Measurements from ENCODE around the gene SLCO2B1.
A peak's percentile ranks its signal among the peaks of the same experiment; 100 is the strongest.

The SLCO2B1 gene

GRCh38 chr11:75193711-75194110 lies 42.8 kb downstream of the SLCO2B1 start:
- DNase-seq (ENCODE audit: low spot score) = no peak

- DNase-seq (ENCODE audit: low spot score) = no peak
These were observed 43.2 kb downstream of the SLCO2B1 start for GRCh38 chr11:75194147-75194546.

DNA sequence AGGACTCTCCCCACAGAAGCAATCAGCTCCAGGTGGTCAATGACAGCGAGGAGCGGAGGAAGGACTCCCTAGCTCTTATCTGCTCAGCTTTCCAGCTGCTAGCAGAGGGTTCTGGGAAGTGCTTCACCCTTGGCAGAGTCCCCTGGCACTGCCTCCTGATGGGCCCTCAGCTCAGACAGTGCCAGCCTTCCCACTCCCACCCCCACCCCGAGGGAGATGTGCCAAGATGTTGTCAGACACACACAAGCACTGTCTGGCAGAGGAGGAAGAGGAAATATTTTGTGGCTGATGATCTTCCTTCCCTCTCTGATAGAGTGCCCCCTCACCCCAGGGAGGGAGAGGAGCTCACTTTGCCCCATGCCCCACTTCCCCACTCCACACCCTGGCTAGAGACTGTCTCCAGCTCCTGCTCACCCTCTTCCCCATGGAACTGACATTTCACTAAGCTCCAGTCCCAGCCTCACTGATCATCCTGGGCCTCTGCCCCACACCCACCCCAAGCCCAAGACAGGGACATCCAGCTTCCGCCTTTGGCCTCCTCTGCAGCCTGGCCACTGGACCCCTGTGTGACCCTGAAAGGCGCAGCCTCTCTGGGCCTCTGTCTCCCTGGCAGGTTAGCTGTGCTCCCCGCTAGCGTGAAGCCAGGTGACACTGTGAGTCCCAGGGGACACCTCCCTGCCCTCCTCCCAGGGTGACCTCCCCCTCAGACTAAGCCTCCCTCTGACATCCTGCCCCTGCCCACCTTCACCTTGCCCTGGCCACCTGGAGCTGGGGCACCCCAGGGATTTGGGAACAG lies 44.5 kb downstream of the SLCO2B1 start:
- no peak for DNase-seq (ENCODE audit: low spot score)

- no peak for DNase-seq (ENCODE audit: low spot score)
These were observed 45.5 kb downstream of the SLCO2B1 start for GRCh38 chr11:75196426-75196825.

GRCh38 chr11:75197512-75198277 lies 46.8 kb downstream of the SLCO2B1 start:
- no peak for DNase-seq (ENCODE audit: low spot score)

DNA sequence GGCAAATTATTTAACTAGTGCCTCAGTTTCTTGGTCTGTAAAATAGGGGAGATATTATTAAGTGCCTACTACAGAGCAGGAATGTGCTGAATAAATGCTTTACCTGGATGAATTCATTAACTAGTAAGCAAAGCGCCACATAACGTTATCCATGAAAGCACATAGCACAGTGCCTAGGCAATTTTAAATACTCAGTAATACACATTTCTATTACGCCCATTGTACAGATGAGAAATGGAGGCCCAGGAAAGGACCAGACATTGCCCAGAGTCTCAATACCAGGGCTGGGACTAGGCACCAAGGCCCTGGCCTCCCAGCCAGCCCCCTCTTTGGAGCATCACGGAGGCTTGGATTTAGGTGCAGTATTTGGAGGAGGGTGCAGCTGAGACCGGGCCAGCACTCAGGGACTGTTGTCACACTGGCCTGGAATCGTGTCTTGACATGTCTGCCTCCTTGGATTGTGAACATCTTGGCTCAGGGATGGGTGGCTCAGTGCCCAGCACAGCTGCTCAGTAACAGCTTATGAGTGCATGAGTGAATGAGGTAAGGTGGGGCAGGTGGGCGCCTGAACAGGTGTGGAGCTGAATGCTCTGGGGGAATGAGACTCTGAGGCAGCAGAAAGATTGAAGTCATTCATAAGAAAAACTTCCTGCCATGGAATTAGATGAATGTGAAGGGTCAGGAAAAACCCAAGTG lies 47.5 kb downstream of the SLCO2B1 start:
- no peak for DNase-seq (ENCODE audit: low spot score)

DNA sequence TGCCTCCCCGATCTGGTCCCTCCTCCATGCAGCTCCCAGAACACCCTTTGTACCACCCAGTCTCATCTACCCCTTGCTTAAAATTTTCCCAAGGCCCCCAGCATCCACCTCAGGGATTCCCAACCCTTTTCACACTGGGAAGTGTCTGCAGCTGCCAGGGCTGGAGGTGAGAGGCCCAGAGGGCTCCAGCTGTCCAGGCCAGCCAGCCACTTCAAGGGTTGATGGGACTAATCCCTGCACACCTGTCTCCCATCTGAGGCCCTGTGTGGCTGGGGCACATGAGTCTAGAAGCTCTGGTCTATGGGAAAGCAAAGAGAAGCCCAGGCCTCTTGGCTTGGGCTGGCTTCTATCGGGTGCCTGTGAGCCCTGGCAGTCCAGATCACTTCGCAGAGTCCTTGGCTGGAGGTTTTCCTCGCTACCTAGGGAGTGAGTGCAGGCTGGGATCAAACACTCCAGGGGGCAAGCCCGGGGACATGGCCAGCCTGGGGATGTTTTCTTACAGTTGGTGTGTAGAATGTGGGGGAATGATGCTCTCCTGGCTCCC lies 48.6 kb downstream of the SLCO2B1 start:
- no peak for DNase-seq (ENCODE audit: low spot score)

DNA sequence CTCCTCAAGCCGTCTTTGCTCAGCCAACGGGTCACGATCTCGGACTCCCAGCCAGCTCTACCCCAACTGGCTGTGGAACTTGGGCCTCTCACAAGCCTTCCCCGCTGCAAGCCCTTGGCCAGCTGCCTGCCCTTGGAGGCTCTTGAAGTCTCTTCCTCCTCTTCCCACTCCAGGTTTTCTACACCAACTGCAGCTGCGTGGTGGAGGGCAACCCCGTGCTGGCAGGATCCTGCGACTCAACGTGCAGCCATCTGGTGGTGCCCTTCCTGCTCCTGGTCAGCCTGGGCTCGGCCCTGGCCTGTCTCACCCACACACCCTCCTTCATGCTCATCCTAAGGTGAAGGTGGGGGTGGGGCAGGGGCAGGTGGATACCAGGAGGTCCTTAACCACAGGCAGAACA lies 49.1 kb downstream of the SLCO2B1 start:
- no peak for DNase-seq (ENCODE audit: low spot score)

DNA sequence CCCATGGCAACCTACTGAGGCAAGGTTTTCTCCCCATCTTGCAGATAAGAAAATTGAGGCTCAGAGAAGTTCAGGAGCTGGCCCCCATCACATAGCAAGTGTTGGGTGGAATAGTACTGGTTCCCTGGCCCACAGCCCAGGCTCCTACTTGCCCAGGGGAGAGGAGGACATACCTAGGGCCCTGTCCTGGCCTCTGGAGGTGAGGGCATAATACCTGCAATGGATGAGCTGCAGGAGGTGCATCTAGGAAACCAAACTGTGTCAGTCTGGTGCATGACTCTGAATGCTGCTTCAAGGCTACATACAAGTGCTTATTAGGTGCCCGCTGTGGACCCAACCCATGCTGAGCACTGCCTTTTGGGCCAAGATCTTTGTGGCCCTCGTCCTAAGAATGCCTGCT lies 49.6 kb downstream of the SLCO2B1 start:
- no peak for DNase-seq (ENCODE audit: low spot score)

- no peak for DNase-seq (ENCODE audit: low spot score)
These were observed 50.9 kb downstream of the SLCO2B1 start for GRCh38 chr11:75201771-75202170.

DNA sequence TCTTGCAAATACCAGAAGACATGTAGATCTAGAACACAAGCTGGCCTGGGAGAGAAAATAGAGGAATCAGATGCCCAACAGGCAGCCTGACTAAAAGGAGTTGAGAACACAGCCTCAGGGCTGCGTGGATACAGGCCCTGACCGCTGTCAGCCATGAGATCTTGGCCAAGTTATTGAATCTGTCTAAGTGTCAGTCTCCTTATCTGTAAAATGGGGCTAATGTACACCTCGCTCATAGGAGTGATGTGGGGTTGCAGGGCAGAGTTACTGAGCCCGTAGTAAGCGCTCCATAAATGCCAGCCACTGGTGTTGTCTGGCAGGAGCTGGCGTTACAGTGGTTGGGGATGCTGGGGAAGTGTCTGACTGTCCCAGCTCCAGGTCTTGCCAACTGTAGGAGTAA lies 51.3 kb downstream of the SLCO2B1 start:
- no peak for DNase-seq (ENCODE audit: low spot score)

GRCh38 chr11:75203138-75203537 lies 52.2 kb downstream of the SLCO2B1 start:
- DNase-seq (ENCODE audit: low spot score) = no peak

GRCh38 chr11:75203641-75204011 lies 52.7 kb downstream of the SLCO2B1 start:
- no peak for DNase-seq (ENCODE audit: low spot score)

DNA sequence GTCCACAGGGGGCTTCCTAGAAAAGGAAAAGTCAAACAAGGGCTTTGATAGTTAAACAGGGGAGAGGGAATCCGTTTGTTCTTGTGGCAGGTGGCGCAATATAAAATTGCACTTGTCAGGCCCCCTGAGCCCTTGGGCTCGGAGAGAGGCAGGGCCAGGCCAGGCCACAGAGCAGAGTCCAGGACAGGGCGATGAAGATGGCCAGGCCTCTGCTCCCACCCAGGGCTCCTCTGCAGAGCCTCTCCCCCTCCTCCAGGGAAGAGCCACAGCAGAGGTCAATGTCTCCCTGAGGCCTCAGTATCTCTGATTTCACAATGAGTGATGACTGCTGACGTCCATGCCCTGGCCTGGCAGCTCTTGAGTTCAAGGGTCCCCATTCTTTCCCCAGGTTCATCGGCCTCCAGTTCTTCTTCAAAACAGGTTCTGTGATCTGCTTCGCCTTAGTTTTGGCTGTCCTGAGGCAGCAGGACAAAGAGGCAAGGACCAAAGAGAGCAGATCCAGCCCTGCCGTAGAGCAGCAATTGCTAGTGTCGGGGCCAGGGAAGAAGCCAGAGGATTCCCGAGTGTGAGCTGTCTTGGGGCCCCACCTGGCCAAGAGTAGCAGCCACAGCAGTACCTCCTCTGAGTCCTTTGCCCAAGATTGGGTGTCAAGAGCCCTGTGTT lies 53.2 kb downstream of the SLCO2B1 start:
- DNase-seq (ENCODE audit: low spot score) = no peak

DNA sequence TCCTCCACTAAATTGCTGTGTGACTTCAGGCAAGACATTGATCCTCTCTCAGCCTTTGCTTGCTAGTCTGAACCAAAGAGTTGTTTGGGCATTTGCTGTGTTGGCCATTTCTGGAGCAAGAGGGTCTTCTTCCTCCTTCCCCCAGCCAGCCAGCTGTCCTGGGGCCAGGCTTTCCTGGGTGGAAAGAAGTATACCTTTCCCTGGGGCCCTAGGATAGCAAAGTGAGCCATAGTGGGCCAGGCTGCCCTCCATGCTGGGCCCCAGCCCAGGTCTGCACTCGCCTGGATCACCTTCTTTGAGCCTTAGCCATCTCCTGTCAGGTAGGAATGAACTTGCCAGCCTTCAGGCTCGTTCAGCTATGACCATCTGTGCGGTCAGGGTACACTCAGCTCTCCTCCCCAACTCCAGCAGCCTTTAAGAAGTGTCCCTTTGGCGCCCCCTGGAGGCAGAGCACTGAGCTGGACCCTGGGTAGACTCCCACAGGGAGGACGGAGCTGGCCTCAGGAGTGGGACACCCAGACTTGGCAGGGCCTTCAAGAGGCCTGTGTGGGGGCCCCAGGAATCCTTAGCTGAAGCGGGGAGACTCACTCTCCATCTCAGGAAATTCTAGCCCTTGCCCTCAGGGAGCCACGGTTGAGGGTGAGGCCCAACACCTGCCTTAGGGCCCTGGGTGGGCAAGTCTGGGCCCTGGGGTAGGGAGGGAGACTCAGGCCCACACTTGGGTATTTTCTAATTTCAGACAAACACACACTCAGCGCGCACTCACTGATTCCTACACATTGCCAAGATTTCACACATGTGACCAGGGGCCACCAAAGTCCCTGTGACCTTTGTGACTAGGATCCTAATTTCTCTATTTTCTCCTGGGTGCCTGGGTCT lies 54.0 kb downstream of the SLCO2B1 start:
- DNase-seq (ENCODE audit: low spot score) = peak; percentile 88

GRCh38 chr11:75205564-75206020 lies 54.7 kb downstream of the SLCO2B1 start:
- no peak for DNase-seq (ENCODE audit: low spot score)

- DNase-seq (ENCODE audit: low spot score) = no peak
These were observed 57.5 kb downstream of the SLCO2B1 start for GRCh38 chr11:75208446-75208845.

DNA sequence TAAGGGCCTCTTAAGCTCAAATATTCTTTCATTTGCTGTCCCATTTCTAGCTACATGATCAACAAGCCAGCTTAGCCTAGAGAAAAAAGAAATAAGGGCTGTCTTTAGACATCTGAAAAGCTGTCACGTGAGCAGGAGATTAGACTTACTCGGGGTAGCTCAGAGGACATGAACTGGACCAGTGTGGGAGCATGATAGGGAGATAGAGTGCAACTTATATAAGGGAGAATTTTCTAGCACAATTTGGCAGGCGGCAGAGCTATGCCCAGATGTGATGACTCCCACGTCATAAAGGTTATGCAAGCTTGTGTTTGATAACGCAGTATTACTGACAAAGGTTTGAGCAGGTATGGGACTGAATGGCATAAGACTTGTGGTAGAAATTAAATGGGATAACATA lies 61.5 kb downstream of the SLCO2B1 start:
- no peak for DNase-seq (ENCODE audit: low spot score)

DNA sequence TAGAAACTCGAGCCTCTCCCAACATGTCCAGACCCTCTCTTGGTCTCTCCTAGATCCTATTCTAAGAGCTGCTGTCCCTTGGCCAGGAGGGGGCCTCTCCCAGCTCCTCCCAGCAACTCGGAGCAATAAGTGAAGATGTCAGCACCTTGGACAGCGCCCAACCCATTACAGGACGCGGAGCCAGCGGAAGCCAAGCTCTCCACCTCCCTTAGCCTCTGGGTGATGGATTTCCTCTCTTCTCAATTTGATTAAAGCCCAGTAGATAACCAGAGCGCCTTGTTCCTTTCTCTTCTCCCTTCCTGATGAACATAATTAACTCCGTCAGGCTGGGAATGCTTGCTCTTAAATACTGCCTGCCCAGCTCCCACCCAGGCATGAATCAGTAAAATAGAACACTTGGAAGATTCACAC lies 63.5 kb downstream of the SLCO2B1 start:
- peak; percentile 77 for DNase-seq (ENCODE audit: low spot score)

DNA sequence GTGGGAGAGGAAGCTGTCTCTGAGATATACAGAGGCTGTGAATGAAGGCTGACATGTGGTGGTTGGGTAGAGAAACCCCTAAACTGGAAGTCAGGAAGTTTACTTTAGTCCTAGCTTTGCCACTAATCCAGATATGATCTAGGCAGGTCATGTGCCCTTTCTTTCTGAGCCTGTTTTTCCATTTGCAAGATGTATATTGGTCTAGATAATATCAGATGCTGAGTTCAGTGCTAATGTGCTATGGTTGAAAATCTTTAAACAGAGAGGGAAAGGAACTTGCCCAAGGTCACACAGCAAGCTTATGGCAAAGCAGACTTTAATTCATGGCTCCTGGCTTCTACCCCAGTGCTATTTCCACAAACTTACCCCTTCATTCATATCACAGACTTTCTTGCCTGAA lies 63.9 kb downstream of the SLCO2B1 start:
- DNase-seq (ENCODE audit: low spot score) = no peak

- no peak for DNase-seq (ENCODE audit: low spot score)
These were observed 69.0 kb downstream of the SLCO2B1 start for GRCh38 chr11:75219869-75220268.

All from AG08396 (cell line).